Measurements from ENCODE around the gene MGMT. TPM values are rescaled to one million over a fixed set of nuclear protein-coding genes. Genes with fewer than 3 reads are reported as not detected.

The MGMT gene
- total RNA-seq, 1 donor from 2014 or later: 13.6 TPM

DNA sequence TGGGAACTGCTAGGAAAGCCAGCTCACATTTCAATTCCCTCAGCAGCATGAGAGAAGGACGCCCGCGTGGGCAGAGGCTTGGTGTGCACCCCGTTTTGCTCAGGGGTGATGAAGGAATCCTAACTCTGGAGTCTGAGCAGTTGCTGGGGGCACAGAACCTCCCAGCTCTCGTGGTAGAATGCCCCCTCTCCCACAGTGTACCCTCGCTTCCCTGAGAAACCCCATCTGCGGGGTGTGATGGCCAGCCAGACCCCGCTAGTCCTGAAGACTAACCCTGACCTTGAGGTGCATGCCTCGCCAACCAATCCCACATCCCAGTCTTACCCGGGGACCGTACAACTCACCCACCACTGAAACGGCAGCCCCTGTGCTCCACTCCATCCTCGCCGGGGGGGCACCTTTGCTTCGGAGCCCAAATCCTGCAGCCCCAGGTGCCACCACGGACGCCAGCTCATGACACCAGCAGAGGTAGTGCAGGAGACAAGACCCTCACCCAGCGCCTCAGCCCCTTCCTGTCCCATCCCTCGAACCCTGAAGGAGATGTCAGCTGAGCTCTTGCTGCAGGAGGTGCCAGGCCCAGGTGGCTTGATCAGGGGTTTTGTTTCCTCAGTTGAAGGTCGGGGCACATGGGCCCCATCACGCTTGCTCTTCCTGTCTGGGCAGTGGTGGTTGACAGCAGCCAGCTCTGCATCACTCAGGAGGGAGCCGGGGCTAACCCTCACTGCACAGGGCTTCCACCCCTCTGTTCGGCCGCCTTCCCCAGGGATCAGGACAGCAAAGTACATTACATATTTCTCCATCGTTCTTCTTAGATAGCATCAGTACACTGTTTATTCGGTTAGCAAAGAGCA lies 236.5 kb downstream of the MGMT start:
- no peak for DNase-seq (ENCODE audit: low spot score, unreplicated experiment)
- TF ChIP-seq, protein P1, sequence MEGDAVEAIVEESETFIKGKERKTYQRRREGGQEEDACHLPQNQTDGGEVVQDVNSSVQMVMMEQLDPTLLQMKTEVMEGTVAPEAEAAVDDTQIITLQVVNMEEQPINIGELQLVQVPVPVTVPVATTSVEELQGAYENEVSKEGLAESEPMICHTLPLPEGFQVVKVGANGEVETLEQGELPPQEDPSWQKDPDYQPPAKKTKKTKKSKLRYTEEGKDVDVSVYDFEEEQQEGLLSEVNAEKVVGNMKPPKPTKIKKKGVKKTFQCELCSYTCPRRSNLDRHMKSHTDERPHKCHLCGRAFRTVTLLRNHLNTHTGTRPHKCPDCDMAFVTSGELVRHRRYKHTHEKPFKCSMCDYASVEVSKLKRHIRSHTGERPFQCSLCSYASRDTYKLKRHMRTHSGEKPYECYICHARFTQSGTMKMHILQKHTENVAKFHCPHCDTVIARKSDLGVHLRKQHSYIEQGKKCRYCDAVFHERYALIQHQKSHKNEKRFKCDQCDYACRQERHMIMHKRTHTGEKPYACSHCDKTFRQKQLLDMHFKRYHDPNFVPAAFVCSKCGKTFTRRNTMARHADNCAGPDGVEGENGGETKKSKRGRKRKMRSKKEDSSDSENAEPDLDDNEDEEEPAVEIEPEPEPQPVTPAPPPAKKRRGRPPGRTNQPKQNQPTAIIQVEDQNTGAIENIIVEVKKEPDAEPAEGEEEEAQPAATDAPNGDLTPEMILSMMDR (IDR thresholded peaks at IDR 0.05; ENCODE audit: unreplicated experiment): no peak
- H3K4me3 Mint-ChIP-seq (ENCODE audit: low read depth): no peak overlapping the region

DNA sequence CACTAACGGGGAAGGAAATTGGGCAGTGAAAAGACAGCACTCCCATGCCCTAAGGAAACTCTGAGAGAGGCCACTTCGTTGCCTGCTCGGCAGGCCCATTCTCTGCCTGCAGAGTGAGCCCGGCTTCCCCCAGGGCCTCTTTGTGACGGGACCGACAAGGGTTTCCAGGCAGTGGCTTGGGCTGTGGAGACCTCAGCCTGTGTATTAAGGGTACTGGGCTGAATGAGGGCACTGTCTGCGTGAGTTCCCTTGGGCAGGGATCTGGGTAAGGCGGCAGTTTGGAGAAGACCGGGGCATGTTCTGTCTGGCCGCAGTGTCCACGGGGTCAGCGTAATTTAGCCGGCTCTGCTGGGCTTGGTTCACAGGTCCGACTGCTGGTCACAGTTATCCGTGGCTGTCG lies 237.2 kb downstream of the MGMT start:
- peaks cover 34% of the 10 kb centered on the region for H3K27me3 Mint-ChIP-seq
- DNase-seq (ENCODE audit: low spot score, unreplicated experiment): no peak
- H3K9me3 Mint-ChIP-seq (ENCODE audit: low read depth): no peaks in the 10 kb centered on the region
- H3K4me1 Mint-ChIP-seq (ENCODE audit: low read depth): no peaks in the 10 kb centered on the region
- no peak overlapping the region for H3K4me3 Mint-ChIP-seq (ENCODE audit: low read depth)
- H3K27ac Mint-ChIP-seq: no peak overlapping the region
- no peaks in the 10 kb centered on the region for H3K36me3 Mint-ChIP-seq (ENCODE audit: insufficient read depth)
- TF ChIP-seq, protein P1 (IDR thresholded peaks at IDR 0.05; ENCODE audit: unreplicated experiment): no peak

More for the DNA sequence above, 236.5 kb downstream of the MGMT start:
- Mint-ChIP-seq H3K27me3 (peaks cover 34% of the 10 kb centered on the region), H3K9me3 (ENCODE audit: low read depth) (no peaks in the 10 kb centered on the region), H3K4me1 (ENCODE audit: low read depth) (no peaks in the 10 kb centered on the region), H3K27ac (no peak overlapping the region), H3K36me3 (ENCODE audit: insufficient read depth) (no peaks in the 10 kb centered on the region)

DNA sequence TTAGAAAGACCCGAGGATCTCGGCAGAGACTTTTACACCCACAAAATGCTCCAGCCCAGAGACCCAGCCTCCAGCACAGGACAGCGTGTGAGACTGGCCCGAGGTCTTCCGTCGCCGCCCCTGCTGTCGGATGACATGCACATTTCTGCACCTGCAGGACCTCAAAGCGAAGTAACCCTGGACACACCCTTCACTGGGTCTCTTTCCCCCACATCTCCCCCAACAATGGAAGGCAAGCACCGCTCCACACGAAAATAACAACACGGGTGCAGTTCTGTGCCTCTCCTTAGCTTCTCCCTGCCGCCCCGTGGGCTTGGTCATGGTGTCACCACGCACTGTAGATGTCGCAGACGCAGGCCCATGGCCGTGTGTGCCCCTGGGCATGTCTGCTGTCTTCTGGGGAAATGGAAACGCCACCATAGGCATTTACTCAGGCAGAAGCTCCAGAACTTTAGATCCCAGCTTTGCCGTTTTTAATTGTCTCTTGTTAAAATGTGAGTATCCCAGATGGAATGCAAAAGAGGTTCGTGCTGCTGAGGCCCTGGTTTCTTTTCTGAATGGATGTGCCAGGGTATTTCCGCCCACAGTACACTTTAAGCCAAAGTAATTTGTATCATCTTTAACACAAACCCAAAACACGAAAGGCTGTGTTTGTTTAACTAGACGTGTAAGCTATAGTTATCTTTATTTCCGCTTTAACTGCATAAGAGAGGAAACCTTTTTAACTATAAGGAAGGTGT lies 237.9 kb downstream of the MGMT start:
- TF ChIP-seq, protein P1 (IDR thresholded peaks at IDR 0.05; ENCODE audit: unreplicated experiment): no peak
- no peak overlapping the region for H3K27ac Mint-ChIP-seq
- no peak for DNase-seq (ENCODE audit: low spot score, unreplicated experiment)
- no peaks in the 10 kb centered on the region for H3K9me3 Mint-ChIP-seq (ENCODE audit: low read depth)
- H3K4me3 Mint-ChIP-seq (ENCODE audit: low read depth): no peak overlapping the region
- peaks cover 34% of the 10 kb centered on the region for H3K27me3 Mint-ChIP-seq
- H3K4me1 Mint-ChIP-seq (ENCODE audit: low read depth): no peaks in the 10 kb centered on the region
- H3K36me3 Mint-ChIP-seq (ENCODE audit: insufficient read depth): no peaks in the 10 kb centered on the region

DNA sequence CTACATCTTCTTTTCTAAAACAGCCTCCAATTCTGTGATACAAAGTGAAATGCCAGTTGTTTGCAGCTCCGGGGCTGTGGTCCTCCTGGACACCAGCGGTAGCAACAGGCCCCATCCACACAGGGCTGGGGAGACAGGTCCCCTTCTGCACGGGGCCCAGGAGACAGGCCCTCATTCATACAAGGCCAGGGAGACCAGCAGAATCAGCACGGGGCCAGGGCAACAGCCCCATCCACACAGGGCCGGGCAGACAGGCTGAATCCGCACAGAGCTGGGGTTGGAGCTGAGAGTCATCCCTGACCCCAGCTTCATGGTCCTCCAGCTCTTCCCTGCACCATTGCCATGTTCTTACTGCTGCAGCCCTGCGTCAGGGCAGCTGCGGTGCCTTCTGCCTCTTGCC lies 238.6 kb downstream of the MGMT start:
- Mint-ChIP-seq H3K4me3 (ENCODE audit: low read depth) (no peak overlapping the region), H3K27ac (no peak overlapping the region), H3K27me3 (peaks cover 34% of the 10 kb centered on the region), H3K4me1 (ENCODE audit: low read depth) (peaks cover 6% of the 10 kb centered on the region), H3K9me3 (ENCODE audit: low read depth) (no peaks in the 10 kb centered on the region), H3K36me3 (ENCODE audit: insufficient read depth) (no peaks in the 10 kb centered on the region)
- DNase-seq (ENCODE audit: low spot score, unreplicated experiment): no peak
- TF ChIP-seq, protein P1 (IDR thresholded peaks at IDR 0.05; ENCODE audit: unreplicated experiment): no peak

DNA sequence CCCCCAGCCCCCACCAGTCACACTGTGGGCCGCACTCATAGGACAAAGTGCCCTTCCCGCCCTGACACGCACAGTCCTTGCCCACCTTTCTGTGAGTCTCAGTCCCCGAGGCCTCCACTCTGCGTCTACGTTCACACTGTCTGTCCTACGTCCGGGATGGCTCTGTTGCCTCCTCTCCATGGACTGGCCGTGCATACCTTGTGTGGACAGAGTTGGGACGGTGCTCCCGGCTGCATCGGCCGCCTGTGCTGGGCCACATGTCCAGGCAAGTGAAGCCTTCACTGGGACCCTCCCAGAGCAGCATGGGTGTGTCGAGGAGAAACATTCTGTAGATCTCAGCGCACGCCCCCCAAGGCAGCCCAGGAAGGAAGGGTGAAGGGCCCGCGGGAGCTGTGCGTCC lies 239.0 kb downstream of the MGMT start:
- H3K4me3 Mint-ChIP-seq (ENCODE audit: low read depth): no peak overlapping the region
- TF ChIP-seq, protein P1 (IDR thresholded peaks at IDR 0.05; ENCODE audit: unreplicated experiment): no peak

More for the DNA sequence above, 239.0 kb downstream of the MGMT start:
- Mint-ChIP-seq H3K36me3 (ENCODE audit: insufficient read depth) (no peaks in the 10 kb centered on the region), H3K4me1 (ENCODE audit: low read depth) (peaks cover 10% of the 10 kb centered on the region), H3K9me3 (ENCODE audit: low read depth) (no peaks in the 10 kb centered on the region), H3K27me3 (peaks cover 34% of the 10 kb centered on the region), H3K27ac (no peak overlapping the region)
- no peak for DNase-seq (ENCODE audit: low spot score, unreplicated experiment)

Measured in progenitor cell of endocrine pancreas (in vitro differentiated cells).